GM12878 (cell line): ENCODE results near the gene SCAP.

Source experiments
- CBFB ChIP-seq: IDR thresholded peaks from 2 replicates; pipeline ENCODE4 v1.6.1; 2016; ENCODE audit warnings: antibody characterized with exemption, low read depth
- CEBPB ChIP-seq, 2 experiments: fragments of 150-350 bp in 1 of 2; IDR thresholded peaks; 2 replicates each; pipeline ENCODE4 v1.6.1; 2012 to 2014; ENCODE audit warnings: low read depth in 2 of 2, low read length in 2 of 2, borderline replicate concordance in 1 of 2, inconsistent platforms in 1 of 2
- EGR1 ChIP-seq, 2 experiments: IDR thresholded peaks; 1 replicate in 1 of 2; 2 replicates in 1 of 2; pipeline ENCODE4 v1.6.1; 2011 to 2012; ENCODE audit warnings: low read depth in 2 of 2, low read length in 2 of 2, borderline replicate concordance in 1 of 2, mild to moderate bottlenecking in 1 of 2, moderate library complexity in 1 of 2
- FOXK2 ChIP-seq: fragments of 450-650 bp; IDR thresholded peaks from 2 replicates; pipeline ENCODE4 v1.6.1; 2017; ENCODE audit warnings: mild to moderate bottlenecking, moderate library complexity
- KDM1A ChIP-seq: fragments of 200-600 bp; sonication (generic); IDR thresholded peaks from 2 replicates; pipeline ENCODE4 v1.6.1; 2016; ENCODE audit warnings: borderline replicate concordance
- MYC ChIP-seq: IDR thresholded peaks from 2 replicates; pipeline ENCODE4 v1.6.1; 2011; ENCODE audit warnings: mild to moderate bottlenecking, low read length, moderate library complexity, inconsistent platforms; ENCODE audit not compliant: insufficient read depth, insufficient replicate concordance, insufficient read length, severe bottlenecking
- PAX8 ChIP-seq: fragments of 450-650 bp; IDR thresholded peaks from 2 replicates; pipeline ENCODE4 v1.6.1; 2017; ENCODE audit warnings: mild to moderate bottlenecking, moderate library complexity
- TBL1XR1 ChIP-seq: IDR thresholded peaks from 2 replicates; pipeline ENCODE4 v1.6.1; 2012; ENCODE audit warnings: low read depth, low read length, improper control_type of control experiment
- ZZZ3 ChIP-seq: IDR thresholded peaks from 2 replicates; pipeline ENCODE4 v1.6.1; 2011; ENCODE audit warnings: low read depth; ENCODE audit not compliant: control insufficient read depth, insufficient read length
- TF ChIP-seq, protein P1 (sequence below), 3 experiments: IDR thresholded peaks in 2 of 3; conservative IDR thresholded peaks in 1 of 3; 2 replicates each; pipeline ENCODE4 v1.5.1; 2011; ENCODE audit warnings: low read depth in 3 of 3, low read length in 3 of 3, mild to moderate bottlenecking in 3 of 3, control low read depth in 2 of 3, moderate library complexity in 2 of 3, inconsistent platforms in 1 of 3, mixed read lengths in 1 of 3; ENCODE audit not compliant: control insufficient read depth in 2 of 3, insufficient read depth in 1 of 3; ENCODE audit errors: extremely low read depth in 1 of 3

DNA sequence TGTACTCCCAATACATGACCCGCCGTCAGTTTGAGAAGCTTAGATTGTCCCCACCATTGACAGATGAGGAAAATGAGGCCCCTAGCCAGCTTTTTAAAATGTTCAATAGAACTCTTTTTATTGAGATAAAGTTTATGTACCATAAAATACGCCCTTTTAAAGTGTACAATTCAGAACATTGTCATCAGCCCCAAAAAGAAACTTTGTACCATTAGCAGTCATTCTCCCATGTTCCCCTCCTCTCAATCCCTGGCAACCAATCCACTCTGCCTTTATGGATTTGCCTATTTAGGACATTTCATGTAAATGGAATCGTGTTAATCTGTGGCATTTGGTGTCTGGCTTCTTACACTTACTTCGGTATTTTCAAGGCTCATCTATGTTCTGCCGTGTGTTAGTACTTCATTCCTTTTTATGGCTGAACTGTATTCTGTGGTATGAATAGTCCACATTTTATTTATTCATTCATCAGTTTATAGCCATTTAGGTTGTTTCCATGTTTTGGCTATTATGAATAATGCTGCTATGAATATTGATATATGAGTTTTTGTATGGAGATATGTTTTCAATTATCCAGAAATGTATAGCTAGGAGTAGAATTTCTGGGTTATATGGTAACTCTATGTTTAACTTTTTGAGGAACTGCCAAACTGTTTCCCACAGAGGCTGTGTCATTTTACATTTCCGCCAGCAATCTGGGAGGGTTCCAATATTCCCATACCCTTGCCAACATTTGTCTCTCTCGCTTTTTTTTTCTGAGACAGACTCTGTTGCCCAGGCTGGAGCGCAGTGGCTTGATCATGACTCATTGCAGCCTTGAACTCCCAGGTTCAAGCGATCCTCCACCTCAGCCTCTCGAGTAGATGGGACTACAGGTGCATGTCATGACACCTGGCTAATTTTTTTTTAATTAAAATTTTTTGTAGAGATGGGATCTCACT lies 110.3 kb downstream of the SCAP start:
- TF ChIP-seq MYC, result no peak
- TF ChIP-seq KDM1A, result no peak
- TF ChIP-seq CEBPB (IDR thresholded peaks at IDR 0.05; ENCODE audit: borderline replicate concordance in 1 of 2, low read depth in 2 of 2, low read length in 2 of 2), result no peak
- no peak for TF ChIP-seq ZZZ3
- no peak for TF ChIP-seq EGR1 (IDR thresholded peaks at IDR 0.05; ENCODE audit: borderline replicate concordance in 1 of 2, low read depth in 2 of 2, low read length in 2 of 2)
- TF ChIP-seq, protein P1, sequence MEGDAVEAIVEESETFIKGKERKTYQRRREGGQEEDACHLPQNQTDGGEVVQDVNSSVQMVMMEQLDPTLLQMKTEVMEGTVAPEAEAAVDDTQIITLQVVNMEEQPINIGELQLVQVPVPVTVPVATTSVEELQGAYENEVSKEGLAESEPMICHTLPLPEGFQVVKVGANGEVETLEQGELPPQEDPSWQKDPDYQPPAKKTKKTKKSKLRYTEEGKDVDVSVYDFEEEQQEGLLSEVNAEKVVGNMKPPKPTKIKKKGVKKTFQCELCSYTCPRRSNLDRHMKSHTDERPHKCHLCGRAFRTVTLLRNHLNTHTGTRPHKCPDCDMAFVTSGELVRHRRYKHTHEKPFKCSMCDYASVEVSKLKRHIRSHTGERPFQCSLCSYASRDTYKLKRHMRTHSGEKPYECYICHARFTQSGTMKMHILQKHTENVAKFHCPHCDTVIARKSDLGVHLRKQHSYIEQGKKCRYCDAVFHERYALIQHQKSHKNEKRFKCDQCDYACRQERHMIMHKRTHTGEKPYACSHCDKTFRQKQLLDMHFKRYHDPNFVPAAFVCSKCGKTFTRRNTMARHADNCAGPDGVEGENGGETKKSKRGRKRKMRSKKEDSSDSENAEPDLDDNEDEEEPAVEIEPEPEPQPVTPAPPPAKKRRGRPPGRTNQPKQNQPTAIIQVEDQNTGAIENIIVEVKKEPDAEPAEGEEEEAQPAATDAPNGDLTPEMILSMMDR (IDR thresholded peaks at IDR 0.05 in 2 of 3, conservative IDR thresholded peaks at IDR 0.05 in 1 of 3; ENCODE audit: control insufficient read depth in 2 of 3, extremely low read depth in 1 of 3, insufficient read depth in 1 of 3, low read depth in 3 of 3, low read length in 3 of 3), result no peak
- TF ChIP-seq PAX8, result no peak
- TF ChIP-seq TBL1XR1, result no peak
- TF ChIP-seq FOXK2, result no peak
- no peak for TF ChIP-seq CBFB
